IPS DF 19.7 (cell line): ENCODE measurements around the gene ARID3B.

Experiments
- DNase-seq: peaks from one replicate; pipeline ENCODE4 v3.0.0-alpha.2; 2013; ENCODE audit warnings: low read depth, low spot score

The ARID3B gene

GRCh38 chr15:74603789-74604705 is 63.0 kb downstream of the ARID3B start:
- no peak for DNase-seq

- DNase-seq = no peak
Measured at GRCh38 chr15:74604983-74605794, 64.2 kb downstream of the ARID3B start.

GRCh38 chr15:74605795-74606150 is 64.8 kb downstream of the ARID3B start:
- DNase-seq = no peak

GRCh38 chr15:74608786-74609185 is 67.8 kb downstream of the ARID3B start:
- no peak for DNase-seq

- DNase-seq = no peak
Measured at GRCh38 chr15:74609938-74610301, 68.9 kb downstream of the ARID3B start.

- DNase-seq = no peak
Measured at GRCh38 chr15:74610302-74610951, 69.4 kb downstream of the ARID3B start.

- no peak for DNase-seq
Measured at GRCh38 chr15:74611341-74611740, 70.3 kb downstream of the ARID3B start.

- no peak for DNase-seq
Measured at GRCh38 chr15:74611834-74612233, 70.8 kb downstream of the ARID3B start.

- no peak for DNase-seq
Measured at GRCh38 chr15:74612677-74613076, 71.7 kb downstream of the ARID3B start.

- DNase-seq = no peak
Measured at GRCh38 chr15:74613089-74613952, 72.3 kb downstream of the ARID3B start.

- DNase-seq = no peak
Measured at GRCh38 chr15:74613953-74614743, 73.1 kb downstream of the ARID3B start.

GRCh38 chr15:74614744-74615507 is 73.9 kb downstream of the ARID3B start:
- no peak for DNase-seq

- peak; percentile 74 for DNase-seq
Measured at GRCh38 chr15:74615508-74616365, 74.7 kb downstream of the ARID3B start, which contains the start of gene CLK3. Gene CLK3 (plus strand): TSS chr15:74615836. CDS start chr15:74619197, 3,361 bp downstream.

GRCh38 chr15:74616366-74616939 is 75.4 kb downstream of the ARID3B start:
- no peak for DNase-seq

- no peak for DNase-seq
Measured at GRCh38 chr15:74616996-74617395, 76.0 kb downstream of the ARID3B start.

GRCh38 chr15:74618841-74619596 is 78.0 kb downstream of the ARID3B start:
- no peak for DNase-seq

- DNase-seq = no peak
Measured at GRCh38 chr15:74619916-74620635, 79.1 kb downstream of the ARID3B start.
